HepG2 (cell line): ENCODE results near the gene NDUFA8. TPM values are rescaled to one million over a fixed set of nuclear protein-coding genes. Genes with fewer than 3 reads are reported as not detected.

Source experiments
- CCAR2 ChIP-seq: fragments of 200-400 bp; formaldehyde crosslinking; optimal IDR thresholded peaks from 2 replicates; pipeline ENCODE3; 2018; ENCODE audit warnings: low read depth, mild to moderate bottlenecking, low read length, moderate library complexity
- CREM ChIP-seq, 2 experiments: sonication (generic) in 1 of 2; formaldehyde crosslinking in 1 of 2; IDR thresholded peaks; 2 replicates each; pipeline versions ENCODE4 v1.4.0 to v1.6.1; 2016 to 2020; ENCODE audit warnings: antibody characterized with exemption in 1 of 2, mild to moderate bottlenecking in 1 of 2, missing genetic modification reagents in 1 of 2
- DMAP1 ChIP-seq: IDR thresholded peaks from 2 replicates; pipeline ENCODE4 v1.6.1; 2016
- FLYWCH1 ChIP-seq: sonication (generic); formaldehyde crosslinking; IDR thresholded peaks from 2 replicates; pipeline ENCODE4 v1.8.1; 2023; ENCODE audit warnings: mild to moderate bottlenecking, missing genetic modification reagents
- HNF4G ChIP-seq, 2 experiments: sonication (generic) in 1 of 2; formaldehyde crosslinking in 1 of 2; IDR thresholded peaks; 2 replicates each; pipeline versions ENCODE4 v1.4.0 to v1.6.1; 2011 to 2020; ENCODE audit warnings: borderline replicate concordance in 2 of 2, low read depth in 2 of 2, mild to moderate bottlenecking in 2 of 2, low read length in 1 of 2, missing genetic modification reagents in 1 of 2, moderate library complexity in 1 of 2
- MTA1 ChIP-seq: sonication (generic); formaldehyde crosslinking; IDR thresholded peaks from 2 replicates; pipeline ENCODE4 v1.4.0; 2020; ENCODE audit warnings: missing genetic modification reagents, mild to moderate bottlenecking, borderline replicate concordance
- PRDM4 ChIP-seq: sonication (generic); formaldehyde crosslinking; IDR thresholded peaks from 2 replicates; pipeline ENCODE4 v1.9.0; 2021; ENCODE audit warnings: missing genetic modification reagents, borderline replicate concordance
- RXRB ChIP-seq: IDR thresholded peaks from 2 replicates; pipeline ENCODE4 v1.6.1; 2016; ENCODE audit warnings: borderline replicate concordance, missing genetic modification reagents, missing compliant biosample characterization
- SKIL ChIP-seq: sonication (generic); formaldehyde crosslinking; IDR thresholded peaks from 2 replicates; pipeline ENCODE4 v1.8.0; 2022; ENCODE audit warnings: missing genetic modification reagents, mild to moderate bottlenecking, moderate library complexity, borderline replicate concordance
- TMF1 ChIP-seq: sonication (generic); formaldehyde crosslinking; IDR thresholded peaks from 2 replicates; pipeline ENCODE4 v1.8.1; 2022; ENCODE audit warnings: low read depth, missing genetic modification reagents
- ZNF180 ChIP-seq: sonication (generic); formaldehyde crosslinking; IDR thresholded peaks from 2 replicates; pipeline ENCODE4 v1.4.0; 2020; ENCODE audit warnings: low read depth, missing genetic modification reagents, borderline replicate concordance
- ZNF430 ChIP-seq: sonication (generic); formaldehyde crosslinking; IDR thresholded peaks from 2 replicates; pipeline ENCODE4 v1.9.0; 2021; ENCODE audit warnings: mild to moderate bottlenecking, missing genetic modification reagents
- ZNF530 ChIP-seq: sonication (generic); formaldehyde crosslinking; IDR thresholded peaks from 2 replicates; pipeline ENCODE4 v1.5.0; 2020; ENCODE audit warnings: low read depth, mild to moderate bottlenecking, missing genetic modification reagents
- ZNF607 ChIP-seq: sonication (generic); formaldehyde crosslinking; IDR thresholded peaks from 2 replicates; pipeline ENCODE4 v1.5.1; 2020; ENCODE audit warnings: missing genetic modification reagents, mild to moderate bottlenecking, borderline replicate concordance
- ZNF644 ChIP-seq: IDR thresholded peaks from 2 replicates; pipeline ENCODE4 v1.6.1; 2016; ENCODE audit warnings: low read depth
- ZNF652 ChIP-seq: IDR thresholded peaks from 2 replicates; pipeline ENCODE4 v1.6.1; 2016; ENCODE audit warnings: low read depth, borderline replicate concordance
- ZNF749 ChIP-seq: sonication (generic); formaldehyde crosslinking; IDR thresholded peaks from 2 replicates; pipeline ENCODE4 v1.8.0; 2022; ENCODE audit warnings: mild to moderate bottlenecking, missing genetic modification reagents, moderate library complexity, borderline replicate concordance
- polyA plus RNA-seq, 8 experiments: library from polyadenylated mRNA; depleted of rRNA in 3 of 8; stranded (reverse) in 7 of 8; unstranded in 1 of 8; fragments of >200 nt; fragmentation: Illumina TruSeq in 4 of 8; extraction: Trizol in 4 of 8; gene quantifications; 2 replicates each; pipeline versions ENCODE4 v1.2.1 to v1.2.3, GENCODE V29; 2011 to 2016; ENCODE audit warnings: low read depth in 4 of 8, missing spikeins in 1 of 8, mixed read lengths in 1 of 8; ENCODE audit not compliant: insufficient read depth in 1 of 8
- total RNA-seq, 5 experiments: library from RNA; depleted of rRNA; stranded (reverse); fragments of >200 nt; fragmentation: Illumina TruSeq; extraction: Trizol; gene quantifications; 2 replicates each; pipeline ENCODE4 v1.2.3, GENCODE V29; 2016; ENCODE audit warnings: low read depth in 1 of 5
- TF ChIP-seq, protein P1 (sequence below), 2 experiments: sonication (generic) in 1 of 2; formaldehyde crosslinking in 1 of 2; IDR thresholded peaks; 2 replicates each; pipeline versions ENCODE4 v1.6.1 to v1.9.0; 2014 to 2022; ENCODE audit warnings: antibody characterized with exemption in 1 of 2, borderline replicate concordance in 1 of 2, inconsistent platforms in 1 of 2, low read depth in 1 of 2, missing genetic modification reagents in 1 of 2

Gene NDUFA8
- total and polyA plus RNA-seq, 2 of the 13 experiments (the other 11 are each of a cell fraction or from before 2014, with no cell fraction given), result 68.6 to 71.7 TPM

GRCh38 chr9:122188369-122188768, 28.8 kb upstream of the NDUFA8 start (continued):
- TF ChIP-seq DMAP1 (CRISPR knock-in tag) (no peak), PRDM4 (CRISPR knock-in tag) (no peak), HNF4G (IDR thresholded peaks at IDR 0.05; ENCODE audit: borderline replicate concordance, low read depth, low read length) (peak; percentile 39; the same call in 1 of the 2 replicates), HNF4G (CRISPR knock-in tag; IDR thresholded peaks at IDR 0.05; ENCODE audit: borderline replicate concordance, low read depth) (no peak), ZNF644 (CRISPR knock-in tag) (no peak), MTA1 (CRISPR knock-in tag) (0 out of 2 replicates have a peak, but pooled peaks have one; percentile 35), TMF1 (CRISPR knock-in tag) (no peak), RXRB (peak; percentile 33; the same call in 1 of the 2 replicates), ZNF430 (CRISPR knock-in tag) (no peak), ZNF652 (CRISPR knock-in tag) (no peak), CREM (IDR thresholded peaks at IDR 0.05) (no peak), CREM (CRISPR knock-in tag; IDR thresholded peaks at IDR 0.05) (no peak), ZNF180 (CRISPR knock-in tag) (no peak), ZNF607 (CRISPR knock-in tag) (no peak), FLYWCH1 (CRISPR knock-in tag) (no peak), SKIL (peak; percentile 57; the same call in 1 of the 2 replicates), ZNF530 (CRISPR knock-in tag) (no peak), CCAR2 (no peak), ZNF749 (CRISPR knock-in tag) (no peak)
- TF ChIP-seq, protein P1, sequence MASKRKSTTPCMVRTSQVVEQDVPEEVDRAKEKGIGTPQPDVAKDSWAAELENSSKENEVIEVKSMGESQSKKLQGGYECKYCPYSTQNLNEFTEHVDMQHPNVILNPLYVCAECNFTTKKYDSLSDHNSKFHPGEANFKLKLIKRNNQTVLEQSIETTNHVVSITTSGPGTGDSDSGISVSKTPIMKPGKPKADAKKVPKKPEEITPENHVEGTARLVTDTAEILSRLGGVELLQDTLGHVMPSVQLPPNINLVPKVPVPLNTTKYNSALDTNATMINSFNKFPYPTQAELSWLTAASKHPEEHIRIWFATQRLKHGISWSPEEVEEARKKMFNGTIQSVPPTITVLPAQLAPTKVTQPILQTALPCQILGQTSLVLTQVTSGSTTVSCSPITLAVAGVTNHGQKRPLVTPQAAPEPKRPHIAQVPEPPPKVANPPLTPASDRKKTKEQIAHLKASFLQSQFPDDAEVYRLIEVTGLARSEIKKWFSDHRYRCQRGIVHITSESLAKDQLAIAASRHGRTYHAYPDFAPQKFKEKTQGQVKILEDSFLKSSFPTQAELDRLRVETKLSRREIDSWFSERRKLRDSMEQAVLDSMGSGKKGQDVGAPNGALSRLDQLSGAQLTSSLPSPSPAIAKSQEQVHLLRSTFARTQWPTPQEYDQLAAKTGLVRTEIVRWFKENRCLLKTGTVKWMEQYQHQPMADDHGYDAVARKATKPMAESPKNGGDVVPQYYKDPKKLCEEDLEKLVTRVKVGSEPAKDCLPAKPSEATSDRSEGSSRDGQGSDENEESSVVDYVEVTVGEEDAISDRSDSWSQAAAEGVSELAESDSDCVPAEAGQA (IDR thresholded peaks at IDR 0.05; ENCODE audit: low read depth), result no peak
- TF ChIP-seq, protein P1 (CRISPR knock-in tag; IDR thresholded peaks at IDR 0.05; ENCODE audit: borderline replicate concordance), result no peak
